Cardiac muscle cell (in vitro differentiated cells and primary cell): ENCODE data around the gene ABCA8. TPM values are rescaled to one million over a fixed set of nuclear protein-coding genes. Genes with fewer than 3 reads are reported as not detected.

Experiments
- DNase-seq, 2 donors: peaks; one replicate each; pipeline versions ENCODE4 v3.0.0 to v3.0.0-alpha.2; 2010 to 2017; ENCODE audit warnings: low read depth in 1 of 2, low spot score in 1 of 2
- H3K27ac ChIP-seq: fragments of 200-600 bp; sonication (generic); 2 replicates; pipeline ENCODE4 v1.5.1; 2016
- H3K27me3 ChIP-seq: fragments of 200-600 bp; sonication (generic); 2 replicates; pipeline ENCODE4 v1.6.0; 2016; ENCODE audit warnings: control low read depth
- H3K36me3 ChIP-seq: fragments of 200-600 bp; sonication (generic); 2 replicates; pipeline ENCODE4 v1.5.1; 2016; ENCODE audit warnings: control low read depth
- H3K4me1 ChIP-seq: fragments of 200-600 bp; sonication (generic); 2 replicates; pipeline ENCODE4 v1.8.1; 2017; ENCODE audit warnings: low read depth, mild to moderate bottlenecking, mixed run types
- H3K4me3 ChIP-seq: fragments of 200-600 bp; sonication (generic); 2 replicates; pipeline ENCODE4 v1.5.1; 2016; ENCODE audit warnings: mild to moderate bottlenecking
- H3K9me3 ChIP-seq: fragments of 200-600 bp; sonication (generic); 2 replicates; pipeline ENCODE4 v1.5.1; 2017; ENCODE audit warnings: low read depth, mild to moderate bottlenecking, control low read depth
- CTCF ChIP-seq: IDR thresholded peaks from 2 replicates; pipeline ENCODE4 v1.5.1; 2012; ENCODE audit warnings: low read depth, mild to moderate bottlenecking, low read length
- polyA plus RNA-seq: library from polyadenylated mRNA; unstranded; fragments of >200 nt; fragmentation: Nextera tagmentation; extraction: Ambion mirVana; gene quantifications from 2 replicates; pipeline ENCODE4 v1.2.1, GENCODE V29; 2016
- total RNA-seq: library from RNA; depleted of rRNA; stranded (reverse); fragments of >200 nt; gene quantifications from 2 replicates; pipeline ENCODE4 v1.2.3, GENCODE V29; 2016

ABCA8 gene
- total and polyA plus RNA-seq, 2 experiments from 2014 or later, result 10.1 to 10.8 TPM

- Histone ChIP-seq H3K9me3 (no peaks in the 10 kb centered on the region), H3K4me1 (peaks cover 7% of the 10 kb centered on the region), H3K27ac (no peak overlapping the region), H3K27me3 (no peaks in the 10 kb centered on the region), H3K36me3 (no peaks in the 10 kb centered on the region), H3K4me3 (no peak overlapping the region)
- DNase-seq, result no peak
- no peak for TF ChIP-seq CTCF
These were observed 47.1 kb downstream of the ABCA8 start for GRCh38 chr17:68908045-68908444.

GRCh38 chr17:68906638-68907037 lies 48.6 kb downstream of the ABCA8 start:
- no peaks in the 10 kb centered on the region for H3K9me3 ChIP-seq
- no peak overlapping the region for H3K4me3 ChIP-seq
- no peaks in the 10 kb centered on the region for H3K27me3 ChIP-seq
- TF ChIP-seq CTCF, result peak; percentile 53
- H3K27ac ChIP-seq, result no peak overlapping the region
- H3K4me1 ChIP-seq, result peaks cover 7% of the 10 kb centered on the region
- peak; percentile 8 to 55 for DNase-seq
- H3K36me3 ChIP-seq, result no peaks in the 10 kb centered on the region

GRCh38 chr17:68903286-68903685 lies 51.9 kb downstream of the ABCA8 start:
- Histone ChIP-seq H3K27ac (no peak overlapping the region), H3K4me1 (peaks cover 7% of the 10 kb centered on the region), H3K36me3 (no peaks in the 10 kb centered on the region), H3K27me3 (no peaks in the 10 kb centered on the region), H3K9me3 (no peaks in the 10 kb centered on the region), H3K4me3 (no peak overlapping the region)
- no peak for TF ChIP-seq CTCF
- DNase-seq, result no peak

- H3K9me3 ChIP-seq, result no peaks in the 10 kb centered on the region
- no peak overlapping the region for H3K27ac ChIP-seq
- no peaks in the 10 kb centered on the region for H3K36me3 ChIP-seq
- H3K4me1 ChIP-seq, result no peaks in the 10 kb centered on the region
- no peaks in the 10 kb centered on the region for H3K27me3 ChIP-seq
- no peak overlapping the region for H3K4me3 ChIP-seq
- no peak for DNase-seq
- TF ChIP-seq CTCF, result no peak
These were observed 57.6 kb downstream of the ABCA8 start for GRCh38 chr17:68897557-68897956.

GRCh38 chr17:68892658-68893057 lies 62.5 kb downstream of the ABCA8 start:
- H3K27ac ChIP-seq, result no peak overlapping the region
- no peaks in the 10 kb centered on the region for H3K27me3 ChIP-seq
- no peak for TF ChIP-seq CTCF
- no peaks in the 10 kb centered on the region for H3K9me3 ChIP-seq
- no peak for DNase-seq
- no peak overlapping the region for H3K4me3 ChIP-seq
- H3K4me1 ChIP-seq, result no peaks in the 10 kb centered on the region
- no peaks in the 10 kb centered on the region for H3K36me3 ChIP-seq

- no peak for DNase-seq
- Histone ChIP-seq H3K4me1 (no peaks in the 10 kb centered on the region), H3K27ac (no peak overlapping the region), H3K27me3 (no peaks in the 10 kb centered on the region), H3K4me3 (no peak overlapping the region), H3K36me3 (no peaks in the 10 kb centered on the region), H3K9me3 (no peaks in the 10 kb centered on the region)
- TF ChIP-seq CTCF, result no peak
These were observed 63.0 kb downstream of the ABCA8 start for GRCh38 chr17:68892193-68892592.
